C4-2B (cell line): ENCODE measurements around the gene REPS2.

ENCODE experiments used
- CTCF ChIP-seq: fragments of 450-650 bp; conservative IDR thresholded peaks from 2 replicates; pipeline ENCODE4 v1.5.1; 2017; ENCODE audit warnings: mild to moderate bottlenecking
- ZFX ChIP-seq: fragments of 450-650 bp; IDR thresholded peaks from 2 replicates; pipeline ENCODE4 v1.6.1; 2017

DNA sequence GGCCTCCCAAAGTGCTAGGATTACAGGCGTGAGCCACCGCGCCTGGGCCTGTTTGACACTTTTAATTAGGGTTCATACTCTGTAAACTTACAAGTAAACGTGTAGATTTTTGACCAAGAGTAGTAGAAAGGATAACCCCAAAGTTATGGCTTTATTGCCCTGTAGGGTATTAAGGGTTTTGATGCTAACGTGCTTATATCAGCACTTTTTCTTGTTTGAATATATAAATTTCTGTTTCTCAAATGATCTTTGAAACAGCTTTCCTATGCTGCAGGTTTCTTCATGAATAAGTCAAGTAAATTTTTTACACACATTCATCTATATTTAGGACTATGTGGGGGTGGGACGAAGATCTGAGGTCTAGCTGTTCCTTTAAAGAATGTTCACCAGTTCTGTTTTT is 29.3 kb upstream of the REPS2 start:
- TF ChIP-seq CTCF (no peak), ZFX (no peak)
